NCI-H82 treated with DMSO at 0.1 percent for 48 hours (cell line): ENCODE measurements around the gene PRRC2B.
"Not testable (repeated sequence)": the region's sequence is repeated elsewhere in the genome, so short reads cannot be mapped to it uniquely, and the experiment has no call there.

Experiments
- DNase-seq: peaks from one replicate; lab custom pipeline; 2025; ENCODE audit not compliant: unreplicated experiment; lab: John Stamatoyannopoulos, UW

The PRRC2B gene

DNA sequence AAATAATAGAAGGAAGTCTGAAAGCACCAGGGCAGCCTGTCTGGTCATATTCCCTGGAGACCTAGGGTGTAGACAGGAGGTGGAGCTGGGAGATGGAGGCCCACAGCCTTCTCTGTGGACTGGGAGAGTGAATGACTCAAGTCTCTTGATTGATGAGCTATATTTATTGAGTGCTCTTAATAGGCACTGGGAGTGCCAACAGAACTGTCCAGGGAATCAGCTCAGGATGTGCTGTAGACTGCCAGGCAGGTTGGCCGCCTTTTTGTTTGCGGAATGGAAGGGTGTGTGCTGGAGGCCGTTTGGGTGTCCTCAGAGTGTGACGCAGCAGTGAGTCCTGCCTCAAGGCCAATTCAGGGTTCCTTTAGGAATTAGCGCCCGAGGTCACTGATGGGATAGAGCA lies 75.5 kb downstream of the PRRC2B start:
- no peak for DNase-seq

DNA sequence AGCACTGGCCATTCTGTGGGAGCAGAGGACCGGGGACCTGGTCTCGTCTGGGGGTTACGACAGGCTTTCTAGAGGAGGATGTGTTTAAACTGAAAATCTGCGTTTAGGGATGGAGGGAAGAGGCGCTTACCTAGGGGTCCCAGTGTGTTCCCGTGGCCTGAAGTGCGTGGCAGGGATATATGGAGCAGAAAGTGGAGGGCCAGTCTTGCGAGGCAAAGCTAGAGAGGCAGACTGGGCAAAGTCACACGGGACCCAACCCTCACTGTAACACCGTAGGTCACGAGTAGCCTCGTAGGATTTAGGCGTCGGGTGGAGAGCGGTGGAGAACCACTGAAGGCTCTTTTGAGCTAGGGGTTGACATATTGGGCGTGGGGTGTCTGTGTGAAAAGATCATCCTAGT lies 76.1 kb downstream of the PRRC2B start:
- DNase-seq = no peak

DNA sequence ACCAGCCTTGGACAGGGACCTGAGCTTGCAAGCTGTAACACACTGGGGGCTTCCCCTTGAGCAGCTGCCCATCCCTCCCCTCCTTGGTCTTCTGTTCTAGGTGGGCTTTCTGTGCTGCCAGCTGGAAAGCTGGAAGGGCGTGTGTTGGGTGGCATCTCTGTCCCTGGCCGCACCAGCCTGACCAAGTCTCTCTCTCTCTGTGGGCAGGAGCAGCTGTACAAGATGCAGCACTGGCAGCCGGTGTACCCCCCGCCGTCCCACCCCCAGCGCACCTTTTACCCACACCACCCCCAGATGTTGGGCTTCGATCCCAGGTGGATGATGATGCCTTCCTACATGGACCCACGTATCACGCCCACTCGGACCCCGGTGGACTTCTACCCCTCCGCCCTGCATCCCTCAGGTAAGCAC lies 76.7 kb downstream of the PRRC2B start:
- no peak for DNase-seq

DNA sequence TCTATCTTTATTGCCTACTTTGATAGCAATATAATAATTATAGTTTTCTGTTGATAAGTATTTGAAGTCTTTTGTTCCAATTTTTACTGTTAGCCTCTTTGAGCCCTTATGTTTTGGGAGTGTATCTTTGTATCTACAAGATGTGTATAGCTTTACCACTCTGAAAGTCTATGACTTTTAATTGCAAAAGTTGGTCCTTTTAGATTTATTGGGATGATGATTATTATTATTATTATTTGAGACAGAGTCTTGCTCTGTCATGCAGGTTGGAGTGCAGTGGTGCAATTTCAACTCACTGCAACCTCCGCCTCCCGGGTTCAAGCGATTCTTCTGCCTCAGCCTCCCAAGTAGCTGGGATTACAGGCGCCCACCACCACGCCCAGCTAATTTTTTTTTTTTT lies 78.2 kb downstream of the PRRC2B start:
- not testable (repeated sequence) for DNase-seq

DNA sequence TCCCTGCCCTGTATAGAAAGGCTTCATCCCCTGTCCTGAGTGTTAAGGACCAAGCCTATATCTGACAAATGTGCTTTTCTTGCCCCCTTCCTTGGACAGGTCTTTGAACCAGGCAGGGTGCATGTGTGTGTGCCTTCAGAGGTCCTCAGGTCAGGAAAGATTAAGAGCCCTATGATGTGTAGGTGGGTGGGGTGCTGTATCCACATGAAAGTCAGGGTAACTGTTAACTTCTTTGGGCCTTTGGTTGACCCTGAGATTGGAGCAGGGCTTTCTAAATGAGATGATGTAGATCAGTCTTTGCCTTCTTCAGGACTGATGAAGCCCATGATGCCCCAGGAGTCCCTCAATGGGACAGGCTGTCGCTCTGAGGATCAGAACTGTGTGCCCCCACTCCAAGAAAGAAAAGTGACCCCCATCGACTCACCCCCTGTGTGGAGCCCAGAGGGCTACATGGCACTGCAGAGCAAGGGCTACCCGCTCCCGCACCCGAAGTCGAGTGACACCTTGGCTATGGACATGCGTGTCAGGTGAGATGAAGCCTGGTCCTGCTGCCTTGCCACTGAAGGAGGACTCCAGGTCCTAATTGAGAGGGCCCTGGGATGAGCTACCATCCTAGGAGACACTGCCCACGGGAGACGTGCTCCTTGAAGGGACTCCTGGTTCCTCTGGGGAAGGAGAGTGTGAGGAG lies 79.5 kb downstream of the PRRC2B start:
- no peak for DNase-seq

DNA sequence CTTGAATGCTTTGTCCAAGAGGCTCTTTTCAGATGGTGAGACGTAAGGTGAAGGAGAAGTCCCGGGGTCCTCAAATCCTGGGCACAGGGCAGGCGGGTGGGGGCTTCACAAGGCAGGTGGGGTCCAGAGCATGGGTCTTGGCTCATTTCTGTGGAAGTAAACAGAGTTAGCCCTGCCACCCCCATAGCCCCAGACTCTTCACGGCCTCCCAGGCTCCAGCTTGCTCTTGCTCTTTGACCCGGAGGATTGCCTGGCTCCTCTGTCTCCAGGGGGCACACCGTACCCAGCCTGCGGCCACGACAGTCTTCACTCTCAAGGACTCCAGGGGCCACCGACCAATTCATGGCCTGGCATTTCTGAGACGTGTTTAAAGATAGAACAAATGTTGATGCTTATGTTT lies 80.0 kb downstream of the PRRC2B start:
- DNase-seq = no peak

DNA sequence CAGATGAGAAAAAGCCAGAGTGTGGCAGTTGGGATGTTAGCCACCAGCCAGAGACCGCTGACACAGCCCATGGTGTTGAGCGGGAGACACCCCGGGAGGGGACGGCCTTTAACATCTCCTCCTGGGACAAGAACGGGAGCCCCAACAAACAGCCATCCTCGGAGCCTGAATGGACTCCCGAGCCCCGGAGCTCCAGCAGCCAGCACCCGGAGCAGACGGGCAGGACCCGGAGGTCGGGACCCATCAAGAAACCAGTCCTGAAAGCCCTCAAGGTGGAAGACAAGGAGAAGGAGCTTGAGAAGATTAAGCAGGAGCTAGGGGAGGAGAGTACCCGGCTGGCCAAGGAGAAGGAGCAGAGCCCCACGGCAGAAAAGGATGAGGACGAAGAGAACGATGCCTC lies 80.8 kb downstream of the PRRC2B start:
- DNase-seq = no peak

DNA sequence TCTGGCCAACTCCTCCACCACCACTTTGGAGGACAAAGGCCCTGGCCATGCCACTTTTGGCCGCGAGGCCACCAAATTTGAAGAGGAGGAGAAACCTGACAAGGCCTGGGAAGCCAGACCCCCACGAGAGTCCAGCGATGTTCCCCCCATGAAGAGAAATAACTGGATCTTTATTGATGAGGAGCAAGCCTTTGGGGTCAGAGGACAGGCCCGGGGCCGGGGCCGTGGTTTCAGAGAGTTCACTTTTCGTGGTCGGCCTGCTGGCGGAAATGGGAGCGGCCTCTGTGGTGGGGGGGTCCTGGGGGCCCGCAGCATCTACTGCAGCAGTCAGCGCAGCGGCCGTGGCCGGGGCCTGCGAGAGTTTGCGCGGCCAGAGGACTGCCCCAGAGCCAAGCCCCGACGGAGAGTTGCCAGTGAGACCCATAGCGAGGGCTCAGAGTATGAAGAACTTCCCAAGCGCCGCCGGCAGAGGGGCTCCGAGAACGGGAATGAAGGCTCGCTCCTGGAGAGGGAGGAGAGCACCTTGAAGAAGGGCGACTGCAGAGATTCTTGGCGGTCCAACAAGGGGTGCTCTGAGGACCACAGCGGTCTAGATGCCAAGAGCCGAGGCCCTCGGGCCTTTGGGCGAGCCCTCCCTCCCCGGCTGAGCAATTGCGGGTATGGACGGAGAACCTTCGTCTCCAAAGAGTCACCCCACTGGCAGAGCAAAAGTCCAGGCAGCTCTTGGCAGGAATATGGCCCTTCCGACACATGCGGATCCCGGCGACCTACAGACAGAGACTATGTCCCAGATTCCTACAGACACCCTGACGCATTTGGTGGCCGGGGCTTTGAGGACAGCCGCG lies 81.4 kb downstream of the PRRC2B start:
- no peak for DNase-seq

DNA sequence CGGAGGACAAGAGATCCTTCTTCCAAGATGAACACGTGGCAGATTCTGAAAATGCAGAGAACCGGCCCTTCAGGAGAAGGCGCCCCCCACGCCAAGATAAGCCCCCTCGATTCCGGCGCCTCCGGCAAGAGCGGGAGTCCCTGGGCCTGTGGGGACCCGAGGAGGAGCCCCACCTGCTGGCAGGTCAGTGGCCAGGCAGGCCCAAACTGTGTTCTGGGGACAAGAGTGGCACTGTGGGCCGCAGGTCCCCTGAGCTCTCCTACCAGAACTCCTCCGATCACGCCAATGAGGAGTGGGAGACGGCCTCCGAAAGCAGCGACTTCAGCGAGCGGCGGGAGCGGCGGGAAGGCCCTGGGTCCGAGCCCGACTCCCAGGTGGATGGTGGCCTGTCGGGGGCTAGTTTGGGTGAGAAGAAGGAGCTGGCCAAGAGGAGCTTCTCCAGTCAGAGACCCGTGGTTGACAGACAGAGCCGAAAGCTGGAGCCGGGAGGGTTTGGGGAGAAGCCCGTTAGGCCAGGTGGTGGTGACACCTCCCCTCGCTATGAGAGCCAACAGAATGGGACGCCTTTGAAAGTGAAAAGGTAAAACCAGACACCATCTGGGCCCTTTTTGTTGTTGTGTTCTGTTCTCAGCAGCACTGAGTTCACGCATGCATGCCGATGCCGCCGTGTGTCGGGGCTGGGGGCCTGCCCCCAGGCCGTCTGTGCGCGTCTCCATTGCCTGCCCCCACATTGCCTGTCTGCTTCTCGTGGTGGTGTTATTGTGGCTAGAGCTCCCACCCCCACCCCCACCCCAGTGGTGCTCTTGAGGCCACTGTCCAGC lies 82.3 kb downstream of the PRRC2B start:
- DNase-seq = no peak

DNA sequence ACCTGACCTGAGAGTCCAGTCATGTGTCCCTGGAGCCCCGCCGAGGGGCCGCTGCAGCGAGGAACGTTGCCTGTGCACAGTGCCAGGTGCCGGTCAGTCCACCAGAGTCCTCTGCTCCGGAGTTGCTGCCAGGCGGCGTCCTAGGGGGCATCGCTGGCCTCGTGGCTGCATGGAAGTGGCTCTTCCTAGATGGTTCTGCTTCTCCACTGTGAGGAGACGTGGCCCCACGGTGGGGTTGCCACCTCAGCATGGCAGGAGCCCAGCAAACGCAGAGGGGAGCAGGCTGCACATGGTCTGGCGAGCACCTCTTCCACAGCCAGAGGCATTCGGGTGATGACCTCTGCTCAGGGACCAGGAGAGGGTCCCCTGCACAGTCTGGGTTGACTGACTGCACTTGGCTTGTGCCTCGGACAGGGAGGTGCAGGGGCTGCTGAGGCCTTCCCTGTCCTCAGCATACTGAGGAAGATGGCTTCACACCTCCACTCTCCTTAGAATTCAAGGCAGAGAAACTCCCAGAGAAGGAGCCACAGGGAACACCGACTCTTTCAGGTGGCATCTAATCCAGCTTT lies 83.0 kb downstream of the PRRC2B start:
- no peak for DNase-seq

DNA sequence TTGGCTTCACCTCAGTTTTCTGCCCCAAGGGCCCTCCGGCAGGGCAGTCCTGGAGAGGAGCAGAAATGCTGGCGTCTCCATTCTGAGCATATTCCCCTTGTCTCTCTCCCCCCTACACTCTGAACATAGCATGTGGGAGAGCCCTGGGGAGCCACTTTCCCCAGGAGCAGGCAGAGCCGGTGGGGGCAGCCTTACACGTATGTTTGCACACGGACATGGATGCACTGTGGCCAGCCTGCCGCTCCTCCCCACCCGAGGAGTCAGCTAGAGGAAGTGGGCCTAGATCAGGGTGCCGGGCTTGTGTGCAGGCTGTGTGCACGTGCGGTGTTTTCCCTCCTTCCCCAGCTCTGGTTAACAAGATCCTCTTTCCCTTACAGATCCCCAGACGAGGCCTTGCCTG lies 83.5 kb downstream of the PRRC2B start:
- DNase-seq = no peak

DNA sequence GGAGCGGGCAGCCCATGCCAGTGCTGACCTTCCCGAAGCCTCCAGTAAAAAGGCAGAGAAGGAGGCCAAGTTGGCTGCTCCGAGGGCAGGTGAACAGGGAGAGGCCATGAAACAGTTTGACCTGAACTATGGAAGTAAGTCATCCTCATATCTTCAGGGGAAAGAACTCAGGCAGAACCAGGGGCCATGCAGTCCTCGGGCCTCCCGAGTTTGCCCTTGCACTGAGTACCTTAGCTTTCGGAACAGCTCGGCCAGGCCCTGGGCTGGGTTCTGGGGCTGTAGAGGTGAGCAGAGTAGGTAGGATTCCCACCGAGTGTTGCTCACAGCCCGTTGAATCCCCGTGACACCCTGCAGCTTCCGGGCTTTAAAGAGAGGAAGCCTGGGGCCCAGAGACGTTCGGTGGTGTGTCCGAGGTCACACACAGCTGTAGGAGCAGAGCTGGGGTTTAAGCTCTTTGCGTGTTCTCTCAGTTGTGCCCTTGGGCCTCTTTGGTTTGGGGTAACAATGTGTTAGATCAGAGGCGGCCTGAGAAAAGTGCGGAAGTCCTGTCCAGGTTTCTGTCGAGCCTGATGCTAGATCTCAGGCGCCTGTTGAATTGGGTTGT lies 84.0 kb downstream of the PRRC2B start:
- DNase-seq = no peak

DNA sequence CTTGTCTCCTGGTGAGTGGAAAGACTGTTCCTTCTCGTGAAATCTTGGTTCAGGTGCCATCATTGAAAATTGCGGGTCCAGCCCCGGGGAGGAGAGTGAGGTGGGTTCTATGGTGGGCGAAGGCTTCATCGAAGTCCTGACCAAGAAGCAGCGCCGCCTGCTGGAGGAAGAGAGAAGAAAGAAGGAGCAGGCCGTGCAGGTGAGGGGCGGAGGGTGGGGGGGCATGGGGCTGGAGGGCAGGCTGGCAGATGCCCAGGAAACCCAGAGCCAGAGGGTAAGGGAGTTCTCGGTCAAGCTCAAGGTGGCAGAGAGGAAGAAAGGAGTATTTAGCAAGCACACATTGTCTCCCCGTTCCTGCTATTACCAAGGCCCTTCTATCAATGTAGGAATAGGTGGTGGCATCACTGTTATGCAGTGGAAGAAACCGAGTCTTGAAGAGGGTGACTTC lies 84.6 kb downstream of the PRRC2B start:
- DNase-seq = peak; percentile 31

DNA sequence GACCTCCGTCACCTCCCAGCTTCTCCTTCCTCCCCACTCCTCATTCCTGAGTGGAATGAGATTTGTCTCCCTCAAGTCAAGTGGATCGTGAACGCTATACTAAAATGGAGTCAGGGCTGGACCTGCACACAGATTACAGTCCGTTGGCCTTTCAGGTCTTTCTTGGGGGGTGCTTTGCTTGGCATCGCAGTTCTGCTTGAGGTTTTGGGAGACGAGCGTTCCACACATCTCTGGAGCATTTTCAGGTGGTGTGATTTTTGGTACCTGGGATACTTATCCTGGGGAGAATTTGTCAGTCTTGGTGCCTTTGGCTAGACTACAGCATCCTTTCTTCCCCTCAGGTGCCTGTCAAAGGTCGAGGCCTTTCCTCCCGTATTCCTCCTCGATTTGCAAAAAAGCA lies 85.0 kb downstream of the PRRC2B start:
- no peak for DNase-seq

DNA sequence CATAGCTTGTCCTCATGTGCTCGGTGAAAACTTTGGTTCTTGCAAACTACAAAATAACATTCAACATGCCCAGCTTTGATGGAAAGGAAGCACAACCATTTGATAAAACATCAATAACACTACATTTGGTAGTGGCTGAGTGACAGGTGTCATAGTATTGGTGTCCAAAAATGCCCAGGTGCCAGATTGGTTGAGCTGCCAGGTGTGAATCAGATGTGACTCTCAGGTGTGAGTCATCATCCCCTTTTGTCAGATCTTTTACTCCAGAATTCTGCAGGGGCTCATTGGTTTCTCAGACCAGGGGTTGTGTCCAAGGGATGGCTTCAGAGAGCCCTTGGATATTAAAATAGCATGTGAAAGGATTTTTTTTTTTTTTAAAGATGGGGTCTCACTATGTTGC lies 86.4 kb downstream of the PRRC2B start:
- no peak for DNase-seq

DNA sequence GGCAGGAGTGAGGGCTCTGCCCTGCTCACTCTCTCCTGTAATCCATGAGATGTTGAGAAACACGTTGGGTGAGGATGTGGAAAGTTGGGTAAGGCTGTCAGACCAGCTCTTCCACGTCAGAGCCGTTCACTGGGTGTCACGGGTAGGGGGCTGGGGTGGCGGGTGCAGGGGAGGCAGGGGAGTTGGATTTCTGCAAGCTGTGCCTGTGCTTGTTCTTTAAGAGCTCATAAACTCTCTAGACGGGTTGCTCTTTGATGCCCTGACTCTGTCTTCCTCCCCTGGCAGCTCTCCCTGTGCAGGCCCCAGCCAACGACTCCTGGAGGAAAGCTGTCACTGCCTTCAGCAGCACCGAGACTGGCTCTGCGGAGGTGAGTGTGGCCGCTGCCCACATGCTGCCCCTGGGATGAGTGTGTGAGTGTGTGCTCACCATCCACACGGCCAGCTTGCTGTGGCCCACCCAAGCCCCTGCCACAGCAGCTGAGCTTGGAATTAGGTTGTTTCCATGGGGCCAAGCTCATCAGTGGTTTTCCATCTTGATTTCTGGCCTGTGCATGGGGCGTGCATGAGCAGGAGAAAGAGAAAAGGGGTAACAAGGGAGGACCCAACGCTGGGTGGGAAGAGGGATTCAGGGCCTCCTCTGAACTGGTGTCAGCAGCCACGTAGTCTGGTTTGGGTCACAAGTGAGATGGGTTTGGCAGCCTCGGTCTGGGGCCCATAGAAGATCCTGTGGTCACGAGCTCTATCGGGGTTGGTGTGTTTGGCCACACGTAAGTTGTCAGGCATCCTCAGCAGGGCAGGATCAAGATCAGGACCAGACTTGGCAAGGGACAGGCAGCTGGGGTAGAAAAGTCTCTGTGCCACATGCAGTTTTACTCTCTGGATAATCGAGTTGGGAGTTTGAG lies 87.8 kb downstream of the PRRC2B start:
- DNase-seq = no peak

DNA sequence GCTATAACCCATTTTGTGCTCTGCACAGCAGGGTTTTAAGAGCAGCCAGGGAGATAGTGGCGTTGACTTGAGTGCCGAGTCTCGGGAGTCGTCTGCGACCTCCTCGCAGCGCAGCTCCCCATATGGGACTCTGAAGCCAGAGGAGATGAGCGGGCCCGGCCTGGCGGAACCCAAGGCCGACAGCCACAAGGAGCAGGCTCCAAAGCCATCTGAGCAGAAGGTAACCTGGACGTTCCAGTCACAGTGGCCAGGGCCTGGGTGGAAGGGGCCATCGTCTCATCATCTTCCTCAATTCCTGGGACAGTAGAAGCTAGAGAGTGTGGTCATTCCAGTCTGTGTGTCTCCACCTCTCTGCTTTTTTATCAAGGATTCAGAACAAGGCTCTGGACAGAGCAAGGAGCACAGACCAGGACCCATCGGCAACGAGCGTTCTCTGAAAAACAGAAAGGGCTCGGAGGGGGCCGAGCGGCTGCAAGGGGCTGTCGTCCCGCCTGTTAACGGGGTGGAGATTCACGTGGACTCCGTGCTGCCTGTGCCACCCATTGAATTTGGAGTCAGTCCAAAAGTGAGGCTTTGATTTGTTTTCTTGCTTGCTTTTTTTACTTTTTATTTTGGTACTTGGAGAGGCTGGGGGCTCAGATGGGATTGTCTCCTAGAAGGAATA lies 88.6 kb downstream of the PRRC2B start:
- DNase-seq = no peak

DNA sequence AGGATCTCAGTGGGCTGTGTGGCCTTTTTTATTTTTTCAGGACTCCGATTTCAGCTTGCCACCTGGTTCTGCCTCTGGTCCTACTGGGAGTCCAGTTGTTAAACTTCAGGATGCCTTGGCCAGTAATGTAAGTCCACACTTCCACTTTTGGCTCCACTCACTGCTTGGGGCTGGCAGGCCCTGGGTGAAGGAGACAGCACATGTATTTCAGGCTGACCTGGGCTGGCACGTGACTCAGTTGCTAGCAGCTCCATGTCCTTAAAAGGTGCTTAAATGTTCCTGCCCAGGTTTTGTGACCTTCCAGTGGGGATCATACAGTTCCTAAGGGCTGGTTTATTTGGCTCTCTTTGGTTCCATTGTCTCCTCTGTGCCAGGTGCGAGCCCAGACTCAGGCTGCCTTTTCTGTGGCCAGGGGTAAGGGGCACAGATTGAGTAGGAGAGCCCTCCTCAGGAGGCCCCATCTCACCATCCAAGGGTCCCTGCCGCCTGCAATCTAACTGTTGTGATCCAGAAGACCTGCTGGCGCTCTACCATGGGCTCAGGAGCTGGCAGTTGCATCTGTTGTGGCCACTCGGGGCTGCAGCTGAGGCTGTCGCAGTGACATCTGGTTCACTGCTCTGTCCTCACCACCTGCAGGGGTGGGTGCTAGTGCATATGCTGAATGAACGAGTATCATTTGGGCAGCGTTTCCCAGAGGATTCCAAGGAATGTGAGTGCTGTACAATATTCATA lies 89.6 kb downstream of the PRRC2B start:
- DNase-seq = no peak

DNA sequence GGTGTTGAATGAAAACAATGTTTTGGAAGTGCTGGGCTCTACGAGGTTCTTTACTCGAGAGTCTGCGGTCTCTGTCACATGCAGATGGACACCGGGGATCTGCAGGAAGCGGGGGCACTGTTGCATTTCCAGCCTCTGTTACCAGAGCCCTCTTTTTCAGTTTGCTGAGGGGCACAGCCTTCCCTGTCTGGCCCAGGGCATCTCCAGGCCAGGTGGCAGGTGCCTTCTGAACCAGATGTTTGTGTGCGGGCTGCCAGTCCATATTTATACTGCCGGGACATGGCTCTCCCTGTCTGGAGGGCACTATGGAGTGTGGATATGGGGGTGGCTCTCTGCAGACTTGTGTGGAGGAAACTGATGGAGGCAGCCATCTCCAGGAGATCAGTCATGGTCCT lies 90.2 kb downstream of the PRRC2B start:
- no peak for DNase-seq
